GM19099 (cell line): ENCODE results near the gene FADS2.

Experiments
- POLR2A ChIP-seq: IDR thresholded peaks from 3 replicates; pipeline ENCODE4 v1.6.1; 2011; ENCODE audit warnings: low read depth; ENCODE audit not compliant: insufficient read length; ENCODE audit errors: extremely low read depth

FADS2 gene

GRCh38 chr11:61913699-61914395 lies 85.7 kb downstream of the FADS2 start:
- TF ChIP-seq POLR2A: no peak

GRCh38 chr11:61914471-61915171 lies 86.5 kb downstream of the FADS2 start:
- TF ChIP-seq POLR2A: no peak

GRCh38 chr11:61916737-61917333 lies 88.7 kb downstream of the FADS2 start:
- TF ChIP-seq POLR2A: no peak
